HL-60 (cell line): ENCODE data around the gene LAMC1.

Experiments used
- DNase-seq, 2 experiments: peaks; one replicate each; pipeline ENCODE4 v3.0.0-alpha.2; 2010 to 2020; ENCODE audit warnings: low read depth in 1 of 2, low spot score in 1 of 2
- H3K27ac ChIP-seq: fragments of 250-450 bp; sonication (Bioruptor Pico); replicated peaks from 2 replicates; pipeline ENCODE4 v1.5.1; 2020; ENCODE audit warnings: mild to moderate bottlenecking, moderate library complexity
- H3K27me3 ChIP-seq: fragments of 250-450 bp; sonication (Bioruptor Pico); 2 replicates; pipeline ENCODE4 v1.5.1; 2021; ENCODE audit warnings: mild to moderate bottlenecking, moderate library complexity; ENCODE audit not compliant: insufficient read depth, poor library complexity, severe bottlenecking
- H3K4me3 ChIP-seq: replicated peaks from 2 replicates; pipeline ENCODE4 v1.5.1; 2011; ENCODE audit warnings: mild to moderate bottlenecking, control low read depth, low read length; ENCODE audit not compliant: insufficient read depth
- CTCF ChIP-seq: IDR thresholded peaks from one replicate; pipeline ENCODE4 v1.5.1; 2011; ENCODE audit warnings: low read length, control low read depth, inconsistent platforms; ENCODE audit not compliant: insufficient read depth
- GABPA ChIP-seq: IDR thresholded peaks from 2 replicates; pipeline ENCODE4 v1.6.1; 2012; ENCODE audit warnings: low read depth
- POLR2AphosphoS5 ChIP-seq: IDR thresholded peaks from 2 replicates; pipeline ENCODE4 v1.6.1; 2012; ENCODE audit warnings: low read depth
- REST ChIP-seq: IDR thresholded peaks from 2 replicates; pipeline ENCODE4 v1.6.1; 2012; ENCODE audit warnings: low read depth; ENCODE audit not compliant: insufficient replicate concordance
- SPI1 ChIP-seq: IDR thresholded peaks from 2 replicates; pipeline ENCODE4 v1.6.1; 2012; ENCODE audit warnings: low read depth, mild to moderate bottlenecking, borderline replicate concordance

Gene LAMC1

GRCh38 chr1:183155939-183156338, 132.7 kb downstream of the LAMC1 start:
- no peak overlapping the region for H3K4me3 ChIP-seq
- no peak overlapping the region for H3K27ac ChIP-seq
- DNase-seq: no peak
- no peak for TF ChIP-seq CTCF
- no peak for TF ChIP-seq SPI1
- no peak for TF ChIP-seq REST
- TF ChIP-seq GABPA: no peak
- TF ChIP-seq POLR2AphosphoS5: no peak
- H3K27me3 ChIP-seq: no peaks in the 10 kb centered on the region

GRCh38 chr1:183159960-183160359, 136.7 kb downstream of the LAMC1 start:
- Histone ChIP-seq H3K27ac (no peak overlapping the region), H3K27me3 (no peaks in the 10 kb centered on the region), H3K4me3 (no peak overlapping the region)
- DNase-seq: no peak
- TF ChIP-seq GABPA (no peak), POLR2AphosphoS5 (no peak), REST (no peak), SPI1 (no peak), CTCF (no peak)

- H3K4me3 ChIP-seq: no peak overlapping the region
- DNase-seq: no peak
- no peaks in the 10 kb centered on the region for H3K27me3 ChIP-seq
- no peak overlapping the region for H3K27ac ChIP-seq
- TF ChIP-seq POLR2AphosphoS5 (no peak), CTCF (no peak), GABPA (no peak), REST (no peak), SPI1 (no peak)
Measured at GRCh38 chr1:183161391-183161790, 138.2 kb downstream of the LAMC1 start.
